Activated T-cell treated with anti-CD3 and anti-CD28 coated beads, Interleukin-2, amount 50 U/mL, for 48 hours (primary cell): ENCODE data around the gene CCKAR.
"Not testable (repeated sequence)": the region's sequence is repeated elsewhere in the genome, so short reads cannot be mapped to it uniquely, and the experiment has no call there.

Source experiments
- DNase-seq, 2 experiments: peaks; one replicate each; pipeline ENCODE4 v3.0.0-alpha.2; 2020

Gene CCKAR, protein sequence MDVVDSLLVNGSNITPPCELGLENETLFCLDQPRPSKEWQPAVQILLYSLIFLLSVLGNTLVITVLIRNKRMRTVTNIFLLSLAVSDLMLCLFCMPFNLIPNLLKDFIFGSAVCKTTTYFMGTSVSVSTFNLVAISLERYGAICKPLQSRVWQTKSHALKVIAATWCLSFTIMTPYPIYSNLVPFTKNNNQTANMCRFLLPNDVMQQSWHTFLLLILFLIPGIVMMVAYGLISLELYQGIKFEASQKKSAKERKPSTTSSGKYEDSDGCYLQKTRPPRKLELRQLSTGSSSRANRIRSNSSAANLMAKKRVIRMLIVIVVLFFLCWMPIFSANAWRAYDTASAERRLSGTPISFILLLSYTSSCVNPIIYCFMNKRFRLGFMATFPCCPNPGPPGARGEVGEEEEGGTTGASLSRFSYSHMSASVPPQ

DNA sequence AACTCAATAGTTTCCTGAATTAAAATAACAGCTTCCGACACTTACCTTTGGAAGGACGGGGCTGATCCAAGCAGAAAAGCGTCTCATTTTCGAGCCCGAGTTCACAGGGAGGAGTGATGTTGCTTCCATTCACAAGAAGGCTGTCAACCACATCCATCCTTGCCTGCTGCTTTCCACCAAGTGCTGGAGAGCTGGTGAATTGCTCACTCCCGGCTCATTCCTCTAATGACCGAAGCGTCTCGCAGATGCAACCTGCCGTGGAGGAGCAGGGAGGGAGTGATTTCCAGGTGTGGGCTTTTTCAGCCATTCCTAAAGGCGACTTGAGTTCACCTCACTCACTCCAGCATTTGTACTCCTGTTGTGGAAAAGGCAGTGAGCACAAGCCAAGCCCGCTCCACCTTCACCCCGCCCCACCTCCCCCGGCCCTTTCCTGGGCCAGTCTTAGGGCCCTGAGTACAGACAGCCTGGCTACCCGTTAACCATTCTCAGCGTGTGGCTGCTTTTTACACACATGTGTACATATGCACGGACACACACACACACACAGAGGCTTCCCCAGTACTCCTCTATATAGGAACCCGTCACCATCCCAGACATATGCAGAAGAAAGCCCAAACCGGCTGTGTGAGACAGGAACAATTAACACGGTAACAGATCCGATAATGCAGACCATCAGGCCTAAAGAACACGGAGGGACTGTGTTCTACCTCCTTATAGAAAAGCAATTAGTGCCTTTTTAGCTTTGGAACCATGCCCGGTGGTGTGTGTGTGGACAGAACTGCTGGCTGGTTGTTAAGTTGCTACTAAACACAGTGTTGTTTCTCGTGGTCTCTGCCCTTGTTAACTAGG, at the start of gene CCKAR:
Gene CCKAR, minus strand, starts transcription at position 374 of the 849 bp plus-strand sequence. Its CDS starts 217 bp downstream, at position 157.
- DNase-seq: no peak

DNA sequence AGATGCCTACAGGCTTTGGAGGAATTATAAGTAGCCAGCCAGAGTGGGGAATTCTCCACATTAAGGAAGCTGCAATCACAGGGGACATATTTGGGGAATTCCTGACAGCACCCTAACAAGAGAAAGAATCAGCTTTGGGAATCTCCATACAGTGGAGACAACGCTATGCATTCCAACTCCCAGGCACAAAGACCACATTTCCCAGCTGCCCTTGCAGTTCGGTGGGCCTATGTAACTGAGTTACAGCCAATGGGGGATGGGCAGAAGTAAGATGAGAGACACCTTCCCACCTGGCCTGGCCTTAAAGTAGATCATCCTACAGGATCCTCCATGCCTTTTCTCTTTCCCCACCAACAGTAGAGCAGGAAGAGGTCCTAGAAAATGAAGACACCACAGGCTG, 43.4 kb upstream of the CCKAR start:
- no peak for DNase-seq

DNA sequence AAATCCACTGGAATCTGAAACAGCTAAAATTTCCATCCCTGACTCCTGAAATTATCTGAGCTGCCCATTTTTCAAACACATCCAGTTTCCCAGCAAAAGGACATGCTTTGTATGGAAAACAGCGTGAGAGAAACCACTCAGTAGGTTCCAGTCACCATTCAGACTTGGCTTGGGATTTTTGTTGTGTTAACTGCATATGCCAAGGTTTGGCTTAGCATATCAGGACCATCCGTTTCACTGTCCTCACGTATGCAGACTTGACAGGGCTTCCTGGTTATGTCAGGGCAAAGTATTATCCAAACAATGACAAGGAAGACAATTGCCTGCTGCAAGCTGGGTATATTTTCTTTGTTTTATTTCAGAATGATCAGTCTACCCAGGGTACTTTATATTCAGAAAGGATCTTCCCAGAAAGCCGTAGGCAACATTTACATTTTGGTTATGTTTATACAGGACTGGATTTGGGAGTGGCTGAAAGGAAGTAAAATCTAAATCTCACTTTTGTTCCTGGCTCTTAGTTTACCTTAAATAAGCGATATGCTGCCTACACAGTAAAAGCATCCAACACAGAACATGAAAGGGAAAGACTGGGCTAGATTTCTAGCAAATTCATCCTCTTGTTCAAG, 41.3 kb upstream of the CCKAR start:
- no peak for DNase-seq

DNA sequence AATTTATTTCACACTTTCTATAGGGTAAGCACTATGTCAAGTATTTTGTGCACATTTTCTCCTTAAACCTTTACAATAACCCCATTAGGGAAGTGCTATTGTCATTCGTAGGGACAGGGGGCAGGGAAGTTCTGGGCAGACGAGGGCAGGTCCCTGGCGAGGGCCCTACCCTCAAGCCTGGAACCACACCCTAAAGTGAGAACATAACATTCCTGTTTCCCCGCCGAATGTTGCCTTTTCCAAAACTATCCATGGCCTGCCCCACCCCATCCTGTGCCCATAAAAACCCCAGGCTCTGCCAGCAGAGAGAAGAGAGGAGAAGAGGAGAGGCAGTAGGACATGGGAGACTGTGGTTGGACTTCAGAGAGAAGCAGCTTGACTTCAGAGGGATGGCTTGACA, 39.8 kb upstream of the CCKAR start:
- DNase-seq: no peak

DNA sequence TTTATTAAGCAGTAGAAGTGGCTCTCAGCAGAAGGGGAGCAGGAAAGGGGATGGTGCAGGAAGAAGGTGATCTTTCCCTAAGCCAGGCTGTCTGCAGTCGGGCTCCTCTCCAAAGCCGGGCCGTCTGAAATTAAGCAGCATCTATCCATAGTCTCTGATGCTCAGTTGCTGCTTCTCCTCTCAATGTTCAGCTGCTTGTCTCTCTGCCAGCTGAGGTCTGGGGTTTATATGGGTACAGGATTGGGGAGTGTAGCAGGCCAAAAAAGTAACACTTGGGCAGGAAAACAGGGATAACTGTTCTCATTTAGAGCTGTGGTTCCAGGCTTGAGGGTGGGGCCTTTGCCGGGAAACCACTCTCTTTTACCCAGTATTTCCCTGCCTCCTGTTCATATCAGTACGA, 39.2 kb upstream of the CCKAR start:
- no peak for DNase-seq

DNA sequence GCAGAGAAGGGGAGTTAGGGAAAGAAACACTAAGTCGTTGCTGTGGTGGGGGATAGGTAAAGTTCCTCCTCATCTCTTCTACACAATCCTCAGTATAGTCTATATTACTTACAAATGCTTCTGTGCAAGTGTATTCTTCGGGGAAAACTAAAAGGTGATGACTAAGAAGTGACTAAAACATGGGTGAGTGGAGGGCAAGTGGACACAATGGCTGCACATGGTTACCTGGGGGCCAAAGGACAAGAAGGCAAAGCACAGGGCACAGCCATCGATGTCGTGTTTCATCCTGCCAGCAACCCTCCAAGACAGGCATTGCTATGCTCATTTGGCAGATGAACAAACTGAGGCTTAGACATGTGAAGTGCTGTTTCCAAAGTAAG, 35.5 kb upstream of the CCKAR start:
- no peak for DNase-seq

DNA sequence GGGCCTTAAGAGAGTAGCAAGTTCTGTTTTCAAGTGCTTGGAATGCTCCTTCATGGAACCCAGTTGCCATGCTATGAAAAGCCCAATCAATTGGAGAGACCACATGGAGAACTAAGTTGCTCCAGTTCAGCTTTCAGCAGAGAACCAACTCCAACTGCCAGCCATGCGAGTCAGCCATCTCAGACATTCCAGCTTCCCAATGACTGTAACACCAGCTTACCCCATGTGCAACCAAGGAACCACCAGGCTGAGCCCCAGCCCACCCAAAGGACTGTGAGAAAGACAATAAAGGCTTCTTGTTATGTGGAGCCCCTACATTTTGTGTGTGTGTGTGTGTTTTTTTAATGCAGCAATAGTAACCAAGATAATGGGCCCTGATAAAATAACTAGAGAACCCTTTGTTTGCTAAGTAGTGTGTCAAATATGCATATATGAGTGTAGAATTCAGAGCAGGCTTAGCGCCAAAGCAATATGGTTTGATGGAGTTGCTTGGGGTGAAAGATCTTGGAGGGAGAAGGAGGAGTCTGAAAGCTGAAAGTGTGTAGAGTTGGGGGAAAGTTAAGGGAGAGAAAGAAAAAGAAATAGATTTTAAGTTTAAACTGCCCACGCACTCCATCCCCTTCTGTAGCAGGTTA, 35.0 kb upstream of the CCKAR start:
- no peak for DNase-seq

DNA sequence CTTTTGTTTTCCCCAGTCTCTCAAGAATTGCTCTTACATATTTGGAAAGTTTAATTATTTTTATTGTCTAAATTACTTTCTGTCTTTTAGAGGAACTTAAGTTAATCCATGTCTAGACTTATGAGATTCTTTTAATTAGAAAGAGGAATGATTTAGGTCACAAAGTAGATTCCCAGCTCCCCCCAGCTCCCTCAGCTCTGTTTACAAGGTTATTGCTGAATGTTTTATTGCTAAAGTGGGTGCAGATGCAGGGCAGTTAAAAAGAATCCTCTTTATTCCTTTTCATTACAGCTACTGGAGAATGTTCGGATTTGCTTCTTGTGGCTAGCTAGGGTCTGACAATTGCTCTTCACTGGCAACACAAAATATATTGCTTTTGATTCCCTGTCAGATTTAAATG, 33.7 kb upstream of the CCKAR start:
- no peak for DNase-seq

DNA sequence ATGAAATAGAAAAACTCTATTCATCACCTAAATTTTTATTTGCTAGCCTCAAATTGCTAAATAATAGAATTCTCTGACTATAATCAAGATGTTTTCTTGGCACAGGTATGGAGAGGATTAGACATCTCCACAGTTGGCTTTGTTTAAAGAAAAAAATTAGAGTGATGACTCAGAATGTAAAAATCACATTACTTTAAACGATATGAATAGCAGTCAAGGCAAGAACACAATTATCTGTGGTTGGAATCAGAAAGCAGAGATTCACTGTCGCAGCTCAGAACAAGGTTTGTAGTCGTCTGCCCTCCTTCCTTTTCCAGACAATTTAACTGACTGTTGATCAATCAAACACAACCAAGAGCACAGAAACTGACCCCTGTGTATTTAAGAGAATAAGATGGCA, 32.2 kb upstream of the CCKAR start:
- DNase-seq: no peak

DNA sequence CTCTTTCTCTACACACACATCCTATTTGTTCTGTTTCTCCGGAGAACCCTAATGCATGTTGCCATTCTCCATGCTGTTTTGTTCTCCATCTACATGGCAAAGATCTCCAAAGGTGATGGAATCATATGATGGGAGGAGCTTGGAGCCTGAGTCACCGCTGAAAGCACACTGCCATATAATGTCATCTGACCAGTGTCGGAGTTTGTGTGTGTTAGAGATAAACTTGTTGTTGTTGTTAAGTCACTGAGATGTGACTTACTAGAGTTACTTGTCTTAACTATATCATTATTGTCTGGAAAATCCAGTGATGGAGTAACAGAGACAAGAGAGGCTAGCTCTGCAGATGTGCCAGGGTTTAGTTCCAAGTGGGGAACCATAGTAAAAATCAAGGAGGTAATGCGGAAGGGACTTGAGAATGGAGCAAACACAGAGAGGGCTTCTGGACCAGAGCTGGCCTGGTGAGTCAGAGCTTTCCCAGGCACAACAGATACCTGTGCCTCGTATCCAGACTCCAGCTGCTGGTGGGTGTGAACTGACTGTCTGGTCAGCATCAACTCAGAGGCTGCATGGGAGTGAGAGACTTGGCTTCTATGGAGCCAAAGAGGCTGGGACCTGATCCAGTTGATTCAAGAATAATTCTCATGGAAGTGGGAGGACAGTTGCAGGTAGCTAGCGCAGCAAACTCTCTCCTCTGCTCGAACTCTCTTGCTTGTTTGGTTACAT, 30.6 kb upstream of the CCKAR start:
- no peak for DNase-seq

DNA sequence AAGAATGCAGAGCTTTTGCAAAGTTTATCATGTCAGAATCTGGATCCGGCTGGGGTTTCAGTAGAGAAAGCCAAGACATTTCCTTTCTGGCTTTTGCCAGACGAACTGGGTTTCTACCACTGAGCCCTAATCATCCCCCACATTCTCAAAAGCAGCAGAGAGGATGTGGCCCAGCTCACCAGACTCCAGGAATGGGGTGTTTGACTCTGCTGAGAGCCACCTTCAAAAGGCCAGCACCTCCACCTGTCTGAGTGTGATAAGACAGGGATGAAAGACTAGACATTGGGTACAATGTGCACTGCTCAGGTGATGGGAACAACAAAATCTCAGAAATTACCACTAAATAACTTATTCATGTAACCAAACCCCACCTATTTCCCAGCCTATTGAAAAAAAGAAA, 25.7 kb upstream of the CCKAR start:
- DNase-seq: no peak

DNA sequence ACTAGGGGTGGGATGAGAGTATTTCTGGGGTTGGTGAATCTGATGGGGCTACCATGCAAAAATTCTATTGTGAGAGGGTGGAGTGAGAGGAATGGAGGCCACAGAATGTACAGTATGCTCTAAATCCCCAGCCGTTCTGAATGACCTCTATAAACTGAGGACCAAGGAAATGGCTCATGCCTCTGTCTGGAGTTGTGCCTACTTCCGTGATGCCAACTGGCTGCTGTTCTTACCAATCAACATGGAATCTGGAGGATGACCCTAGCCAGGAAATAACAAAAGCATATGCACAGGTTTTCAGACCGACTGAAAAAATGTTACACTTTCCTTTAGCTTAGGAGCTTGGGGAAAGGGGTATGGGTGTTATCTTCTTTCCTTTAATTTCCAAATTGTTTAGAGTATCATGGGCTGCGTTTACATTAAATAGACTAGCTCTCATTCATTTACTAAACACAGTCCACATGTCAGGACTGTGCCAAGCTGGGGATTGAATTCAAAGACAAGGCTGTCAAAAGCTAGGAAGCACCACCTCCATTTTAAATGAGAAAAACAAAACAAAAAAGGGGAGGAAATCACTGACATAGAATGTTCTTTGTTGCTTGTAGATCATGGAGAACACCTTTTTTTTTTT, 20.2 kb upstream of the CCKAR start:
- DNase-seq: no peak

DNA sequence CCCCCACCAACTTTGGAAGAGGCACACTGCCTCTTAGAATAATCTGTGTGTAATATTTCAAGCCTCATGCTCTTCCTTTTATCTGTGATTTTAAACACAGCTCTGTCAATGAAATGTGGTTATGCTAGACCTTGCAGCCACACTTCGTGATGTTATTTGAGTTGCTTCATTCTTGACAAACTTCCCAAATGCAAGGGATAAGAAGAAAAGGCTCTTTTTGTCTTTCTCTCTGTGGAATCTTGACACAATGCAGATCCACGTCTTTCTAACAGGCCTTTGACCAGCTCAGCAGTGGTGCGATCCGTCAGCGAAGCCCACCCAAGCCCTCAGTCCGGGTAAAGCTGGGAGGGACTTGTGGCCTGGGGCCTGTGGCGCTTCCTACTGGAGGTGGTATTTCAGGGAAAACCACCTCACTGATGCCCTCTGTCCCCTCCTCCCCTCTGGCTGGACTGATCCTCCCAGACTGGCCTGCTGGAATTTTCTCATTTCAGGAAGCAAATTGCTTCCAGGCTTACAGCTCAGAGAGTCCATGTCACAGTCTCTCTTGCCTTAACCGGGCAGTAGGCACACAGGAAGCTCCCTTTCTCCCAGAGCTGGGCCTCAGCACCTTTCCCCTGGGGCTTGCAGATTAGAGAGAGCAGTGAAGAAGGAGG, 19.5 kb upstream of the CCKAR start:
- DNase-seq: no peak

DNA sequence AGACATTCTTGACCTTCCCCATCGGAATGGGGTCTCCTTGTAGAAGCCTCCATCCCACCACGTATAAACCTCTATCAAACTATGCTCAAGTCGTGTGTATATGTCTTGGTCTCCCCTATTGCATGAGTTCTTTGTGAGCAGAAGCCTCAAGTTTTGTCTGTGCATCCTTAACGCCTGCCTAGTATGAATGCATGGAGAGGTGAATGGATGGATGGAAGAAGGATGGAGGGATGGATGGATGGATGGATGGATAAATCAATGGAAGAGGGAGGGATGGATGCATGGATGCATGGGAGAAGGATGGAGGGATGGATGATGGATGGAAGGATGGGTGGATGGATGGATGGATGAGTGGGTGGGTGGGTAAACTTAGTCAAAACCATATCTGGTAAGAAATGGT, 17.0 kb upstream of the CCKAR start:
- no peak for DNase-seq

DNA sequence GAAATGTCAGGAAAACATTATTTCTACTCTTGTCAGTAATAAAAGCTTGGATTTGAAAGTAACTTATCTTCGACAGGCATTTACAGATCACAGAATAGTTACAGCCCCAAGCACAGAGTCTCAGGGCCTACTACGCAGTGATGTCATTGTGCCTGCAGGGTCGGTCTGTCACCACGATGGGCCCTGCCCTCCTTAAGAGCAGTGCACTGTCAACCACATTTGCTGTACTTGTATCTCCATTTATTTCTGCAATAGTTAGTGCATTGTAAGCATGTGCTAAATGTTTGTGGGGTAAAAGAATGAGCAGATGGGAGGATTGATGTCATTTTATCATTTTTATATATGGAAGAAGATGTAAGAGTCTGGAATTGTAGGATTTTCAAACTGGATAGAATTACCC, 13.6 kb upstream of the CCKAR start:
- no peak for DNase-seq

DNA sequence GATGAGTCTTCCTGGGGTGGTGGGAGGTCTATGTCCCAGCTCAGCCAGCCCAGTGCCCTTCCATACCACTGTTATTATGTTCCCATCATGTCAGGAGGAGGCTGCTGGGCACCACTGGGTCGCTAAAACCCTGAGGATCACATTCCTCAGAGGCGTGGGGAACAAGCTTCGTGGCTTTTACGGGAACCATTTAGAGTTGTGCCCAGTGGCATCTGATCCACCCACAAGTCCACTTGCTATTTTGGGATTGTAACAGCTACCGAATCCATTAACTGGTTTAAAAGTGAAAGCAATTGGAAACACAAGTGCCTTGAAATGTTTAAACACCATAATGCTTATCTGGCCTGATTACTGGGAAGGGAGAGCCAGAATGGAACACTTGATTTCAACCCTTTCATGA, 13.1 kb upstream of the CCKAR start:
- DNase-seq: no peak

DNA sequence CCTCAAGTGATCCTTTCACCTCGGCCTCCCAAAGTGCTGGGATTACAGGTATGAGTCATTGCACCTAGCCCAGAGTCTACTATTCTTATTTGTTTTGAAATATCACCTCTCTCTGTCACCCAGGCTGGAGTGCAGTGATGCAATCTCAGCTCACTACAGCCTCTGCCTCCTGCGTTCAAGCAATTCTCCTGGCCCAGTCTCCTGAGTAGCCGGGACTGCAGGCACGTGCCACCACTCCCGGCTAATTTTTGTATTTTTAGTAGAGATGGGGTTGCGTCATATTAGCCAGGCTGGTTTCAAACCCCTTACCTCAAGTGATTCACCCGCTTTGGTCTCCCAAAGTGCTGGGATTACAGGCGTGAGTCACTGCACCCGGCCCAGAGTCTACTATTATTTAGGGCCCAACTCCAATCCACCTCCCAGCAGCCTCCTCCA, 10.3 kb upstream of the CCKAR start:
- not testable (repeated sequence) for DNase-seq

DNA sequence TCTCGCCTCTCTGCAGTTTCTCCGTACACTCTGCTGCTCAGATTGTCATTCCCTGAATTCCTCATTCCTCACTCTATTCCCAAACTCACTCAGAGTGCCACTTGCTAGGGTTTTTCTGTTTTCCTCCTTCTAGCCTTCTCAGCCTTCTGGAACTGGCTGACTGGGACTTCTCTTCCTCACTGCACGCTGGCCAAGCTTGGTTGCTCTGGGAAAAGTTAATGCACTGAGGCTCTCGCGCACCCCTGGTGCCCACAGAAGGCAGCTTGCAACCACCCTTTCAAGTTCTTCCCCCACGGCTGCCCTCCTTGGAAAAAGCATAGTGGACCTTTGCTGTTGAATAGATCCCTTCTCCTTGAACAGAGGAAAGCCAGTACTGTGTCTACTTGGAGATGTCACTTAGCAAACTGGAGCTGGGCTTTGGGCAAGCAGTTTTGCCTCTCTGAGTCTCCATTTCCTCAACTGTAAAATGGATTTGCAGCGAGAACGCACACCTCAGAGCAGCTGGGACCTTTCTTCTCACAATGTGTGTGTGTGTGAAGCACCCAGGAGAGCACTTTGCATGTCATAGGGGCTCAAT, 6.0 kb upstream of the CCKAR start:
- no peak for DNase-seq

DNA sequence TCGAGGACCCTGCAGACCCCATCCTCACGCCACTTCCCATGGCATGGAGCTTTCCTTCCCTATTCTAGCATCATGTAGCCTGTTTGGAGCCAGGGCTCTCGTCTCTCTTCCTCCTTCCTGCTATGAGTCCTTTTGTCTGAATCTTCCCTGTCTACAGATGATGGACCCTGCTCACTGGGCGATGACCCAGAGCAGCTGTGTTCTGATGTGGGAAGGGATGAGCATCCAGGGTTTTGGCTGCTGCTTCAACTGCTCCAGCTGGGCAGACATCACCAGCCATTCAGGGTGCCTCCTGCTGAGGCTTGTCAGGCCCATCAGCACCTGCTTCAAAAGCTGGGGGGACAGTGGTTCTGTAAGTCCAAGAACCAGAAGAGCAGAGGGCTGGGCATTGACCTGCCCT, 3.2 kb upstream of the CCKAR start:
- no peak for DNase-seq

DNA sequence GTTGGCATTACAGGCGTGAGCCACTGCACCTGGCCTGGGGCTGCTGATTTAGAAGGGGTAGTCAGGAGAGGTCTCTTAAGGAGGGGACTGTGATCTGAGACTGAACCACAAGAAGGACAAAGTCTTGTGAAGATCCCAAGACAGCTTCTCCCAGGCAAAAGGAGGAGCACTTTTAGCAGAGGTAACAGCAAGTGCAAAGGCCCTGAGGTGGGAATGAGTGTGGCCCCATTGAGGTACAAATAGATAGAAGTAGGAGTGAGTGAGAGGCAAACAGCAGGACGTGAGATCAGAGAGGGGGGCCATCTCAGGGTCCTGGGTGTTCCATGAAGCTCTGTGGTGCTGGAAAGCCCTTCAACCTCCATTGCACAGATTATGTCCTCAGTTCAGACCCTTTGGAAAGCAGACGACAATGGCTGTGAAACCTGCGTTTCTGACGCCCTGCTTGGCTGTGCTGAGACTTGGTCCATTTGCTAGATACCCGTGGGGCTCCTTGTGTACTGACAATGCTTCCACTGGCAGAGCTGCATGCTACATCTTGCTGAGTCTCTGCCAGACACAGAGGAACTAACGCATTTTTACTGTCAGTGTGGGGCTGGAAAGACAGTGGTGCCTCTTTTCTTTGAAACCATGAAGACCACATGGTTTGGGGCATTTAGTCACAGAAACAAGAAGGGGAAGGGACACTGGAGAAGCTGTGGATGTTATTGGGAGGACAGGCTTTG, 1.3 kb upstream of the CCKAR start:
- DNase-seq: no peak

DNA sequence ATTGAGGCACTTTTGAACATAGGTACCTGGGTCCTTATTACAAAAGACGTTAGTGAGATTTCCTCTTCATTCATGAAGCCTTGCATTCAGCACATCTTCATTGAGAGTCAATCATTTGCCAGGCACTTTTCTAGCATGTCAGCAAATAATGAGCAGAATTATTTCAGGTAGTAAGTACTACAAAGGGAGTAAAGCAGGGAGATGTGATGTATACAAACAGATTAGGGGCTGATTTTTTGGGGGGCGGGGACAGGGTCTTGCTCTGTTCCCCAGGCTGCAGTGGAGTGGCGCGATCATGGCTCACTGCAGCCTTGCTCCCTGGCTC, 638 bp upstream of the CCKAR start:
- DNase-seq: no peak
